Activated naive CD8-positive, alpha-beta T cell treated with anti-CD3 and anti-CD28 coated beads for 36 hours (primary cell): ENCODE measurements around the gene KPNA5. TPM values are rescaled to one million over a fixed set of nuclear protein-coding genes. Genes with fewer than 3 reads are reported as not detected.

Experiments used
- DNase-seq: peaks from one replicate; pipeline ENCODE4 v3.0.0; 2021
- H3K27ac Mint-ChIP-seq: one replicate; pipeline ENCODE4 v1.8.0; 2022; ENCODE audit warnings: mild to moderate bottlenecking, moderate library complexity, mixed read lengths
- H3K27me3 Mint-ChIP-seq: one replicate; pipeline ENCODE4 v1.8.0; 2022; ENCODE audit warnings: mild to moderate bottlenecking, mixed read lengths
- H3K36me3 Mint-ChIP-seq: one replicate; pipeline ENCODE4 v1.8.0; 2021; ENCODE audit warnings: mild to moderate bottlenecking, mixed read lengths
- H3K4me1 Mint-ChIP-seq: one replicate; pipeline ENCODE4 v1.8.0; 2021; ENCODE audit warnings: mixed read lengths
- H3K4me3 Mint-ChIP-seq: one replicate; pipeline ENCODE4 v1.8.0; 2022; ENCODE audit warnings: mild to moderate bottlenecking, moderate library complexity, mixed read lengths
- H3K9me3 Mint-ChIP-seq: one replicate; pipeline ENCODE4 v1.8.0; 2022; ENCODE audit warnings: mixed read lengths
- total RNA-seq, 2 experiments: library from RNA; stranded (reverse); gene quantifications; one replicate each; pipeline ENCODE4 v1.2.3, GENCODE V29; 2021

The KPNA5 gene
- total RNA-seq, 2 experiments from 2014 or later, result 9.0 to 11.5 TPM

GRCh38 chr6:116745176-116745575 is 64.2 kb downstream of the KPNA5 start:
- no peak for DNase-seq
- Mint-ChIP-seq H3K27ac (no peak overlapping the region), H3K4me3 (no peak overlapping the region), H3K27me3 (no peaks in the 10 kb centered on the region), H3K9me3 (peaks cover 21% of the 10 kb centered on the region), H3K4me1 (no peaks in the 10 kb centered on the region), H3K36me3 (peaks cover 2% of the 10 kb centered on the region)

- H3K4me3 Mint-ChIP-seq, result no peak overlapping the region
- H3K27ac Mint-ChIP-seq, result no peak overlapping the region
- no peak for DNase-seq
- H3K9me3 Mint-ChIP-seq, result no peaks in the 10 kb centered on the region
- peaks cover 44% of the 10 kb centered on the region for H3K27me3 Mint-ChIP-seq
- no peaks in the 10 kb centered on the region for H3K36me3 Mint-ChIP-seq
- peaks cover 6% of the 10 kb centered on the region for H3K4me1 Mint-ChIP-seq
Observed at GRCh38 chr6:116761779-116762178, 80.8 kb downstream of the KPNA5 start.

GRCh38 chr6:116762235-116762634 is 81.2 kb downstream of the KPNA5 start:
- Mint-ChIP-seq H3K9me3 (no peaks in the 10 kb centered on the region), H3K27ac (no peak overlapping the region), H3K4me1 (peaks cover 6% of the 10 kb centered on the region), H3K27me3 (peaks cover 48% of the 10 kb centered on the region), H3K36me3 (no peaks in the 10 kb centered on the region), H3K4me3 (no peak overlapping the region)
- DNase-seq, result no peak

- no peaks in the 10 kb centered on the region for H3K9me3 Mint-ChIP-seq
- H3K27me3 Mint-ChIP-seq, result peaks cover 54% of the 10 kb centered on the region
- DNase-seq, result no peak
- H3K4me3 Mint-ChIP-seq, result no peak overlapping the region
- peaks cover 6% of the 10 kb centered on the region for H3K4me1 Mint-ChIP-seq
- H3K27ac Mint-ChIP-seq, result no peak overlapping the region
- H3K36me3 Mint-ChIP-seq, result no peaks in the 10 kb centered on the region
Observed at GRCh38 chr6:116763048-116763447, 82.0 kb downstream of the KPNA5 start.

- no peak overlapping the region for H3K4me3 Mint-ChIP-seq
- H3K36me3 Mint-ChIP-seq, result no peaks in the 10 kb centered on the region
- H3K27me3 Mint-ChIP-seq, result peaks cover 62% of the 10 kb centered on the region
- DNase-seq, result no peak
- no peak overlapping the region for H3K27ac Mint-ChIP-seq
- H3K9me3 Mint-ChIP-seq, result no peaks in the 10 kb centered on the region
- peaks cover 6% of the 10 kb centered on the region for H3K4me1 Mint-ChIP-seq
Observed at GRCh38 chr6:116763906-116764628, 83.1 kb downstream of the KPNA5 start.

GRCh38 chr6:116764629-116764960 is 83.6 kb downstream of the KPNA5 start:
- peaks cover 6% of the 10 kb centered on the region for H3K4me1 Mint-ChIP-seq
- H3K9me3 Mint-ChIP-seq, result no peaks in the 10 kb centered on the region
- no peak overlapping the region for H3K27ac Mint-ChIP-seq
- peak overlapping the region; percentile 48 for H3K4me3 Mint-ChIP-seq
- no peak for DNase-seq
- no peaks in the 10 kb centered on the region for H3K36me3 Mint-ChIP-seq
- peaks cover 60% of the 10 kb centered on the region for H3K27me3 Mint-ChIP-seq

GRCh38 chr6:116764961-116765841 is 84.2 kb downstream of the KPNA5 start, which contains the start of gene FAM162B:
FAM162B (minus strand) TSS chr6:116765719; CDS start chr6:116765576, 143 bp downstream.
- Mint-ChIP-seq H3K36me3 (no peaks in the 10 kb centered on the region), H3K27me3 (peaks cover 55% of the 10 kb centered on the region), H3K27ac (no peak within 1 kb of the TSS), H3K4me1 (peaks cover 6% of the 10 kb centered on the region), H3K4me3 (peak within 1 kb of the TSS; percentile 62), H3K9me3 (no peaks in the 10 kb centered on the region)
- peak; percentile 7 for DNase-seq

- no peak overlapping the region for H3K27ac Mint-ChIP-seq
- H3K4me3 Mint-ChIP-seq, result peak overlapping the region; percentile 56
- H3K36me3 Mint-ChIP-seq, result no peaks in the 10 kb centered on the region
- no peak for DNase-seq
- no peaks in the 10 kb centered on the region for H3K9me3 Mint-ChIP-seq
- peaks cover 55% of the 10 kb centered on the region for H3K27me3 Mint-ChIP-seq
- H3K4me1 Mint-ChIP-seq, result peaks cover 6% of the 10 kb centered on the region
Observed at GRCh38 chr6:116766506-116767176, 85.6 kb downstream of the KPNA5 start.

- Mint-ChIP-seq H3K27ac (no peak overlapping the region), H3K9me3 (no peaks in the 10 kb centered on the region), H3K36me3 (no peaks in the 10 kb centered on the region), H3K4me1 (peaks cover 6% of the 10 kb centered on the region), H3K4me3 (no peak overlapping the region), H3K27me3 (peaks cover 56% of the 10 kb centered on the region)
- no peak for DNase-seq
Observed at GRCh38 chr6:116767715-116768114, 86.7 kb downstream of the KPNA5 start.

GRCh38 chr6:116772450-116772849 is 91.4 kb downstream of the KPNA5 start:
- no peaks in the 10 kb centered on the region for H3K36me3 Mint-ChIP-seq
- DNase-seq, result no peak
- no peak overlapping the region for H3K27ac Mint-ChIP-seq
- peaks cover 28% of the 10 kb centered on the region for H3K27me3 Mint-ChIP-seq
- no peaks in the 10 kb centered on the region for H3K9me3 Mint-ChIP-seq
- no peaks in the 10 kb centered on the region for H3K4me1 Mint-ChIP-seq
- no peak overlapping the region for H3K4me3 Mint-ChIP-seq

GRCh38 chr6:116773886-116774285 is 92.9 kb downstream of the KPNA5 start:
- no peaks in the 10 kb centered on the region for H3K36me3 Mint-ChIP-seq
- H3K27ac Mint-ChIP-seq, result no peak overlapping the region
- no peaks in the 10 kb centered on the region for H3K4me1 Mint-ChIP-seq
- no peaks in the 10 kb centered on the region for H3K9me3 Mint-ChIP-seq
- no peak for DNase-seq
- no peak overlapping the region for H3K4me3 Mint-ChIP-seq
- H3K27me3 Mint-ChIP-seq, result peaks cover 28% of the 10 kb centered on the region

GRCh38 chr6:116779573-116780164 is 98.7 kb downstream of the KPNA5 start:
- no peaks in the 10 kb centered on the region for H3K9me3 Mint-ChIP-seq
- H3K27ac Mint-ChIP-seq, result no peak overlapping the region
- DNase-seq, result no peak
- H3K4me3 Mint-ChIP-seq, result no peak overlapping the region
- no peaks in the 10 kb centered on the region for H3K4me1 Mint-ChIP-seq
- peaks cover 36% of the 10 kb centered on the region for H3K27me3 Mint-ChIP-seq
- no peaks in the 10 kb centered on the region for H3K36me3 Mint-ChIP-seq

- no peak for DNase-seq
- Mint-ChIP-seq H3K27ac (no peak overlapping the region), H3K9me3 (no peaks in the 10 kb centered on the region), H3K4me3 (no peak overlapping the region), H3K27me3 (peaks cover 30% of the 10 kb centered on the region), H3K36me3 (no peaks in the 10 kb centered on the region), H3K4me1 (no peaks in the 10 kb centered on the region)
Observed at GRCh38 chr6:116783852-116784251, 102.8 kb downstream of the KPNA5 start.
